Measurements from ENCODE around the gene ACY1. TPM values are rescaled to one million over a fixed set of nuclear protein-coding genes. Genes with fewer than 3 reads are reported as not detected.

Gene ACY1
- polyA plus RNA-seq, 1 donor (not counting 4 experiments of a cell fraction or from before 2014, with no cell fraction given), result 71.8 TPM

DNA sequence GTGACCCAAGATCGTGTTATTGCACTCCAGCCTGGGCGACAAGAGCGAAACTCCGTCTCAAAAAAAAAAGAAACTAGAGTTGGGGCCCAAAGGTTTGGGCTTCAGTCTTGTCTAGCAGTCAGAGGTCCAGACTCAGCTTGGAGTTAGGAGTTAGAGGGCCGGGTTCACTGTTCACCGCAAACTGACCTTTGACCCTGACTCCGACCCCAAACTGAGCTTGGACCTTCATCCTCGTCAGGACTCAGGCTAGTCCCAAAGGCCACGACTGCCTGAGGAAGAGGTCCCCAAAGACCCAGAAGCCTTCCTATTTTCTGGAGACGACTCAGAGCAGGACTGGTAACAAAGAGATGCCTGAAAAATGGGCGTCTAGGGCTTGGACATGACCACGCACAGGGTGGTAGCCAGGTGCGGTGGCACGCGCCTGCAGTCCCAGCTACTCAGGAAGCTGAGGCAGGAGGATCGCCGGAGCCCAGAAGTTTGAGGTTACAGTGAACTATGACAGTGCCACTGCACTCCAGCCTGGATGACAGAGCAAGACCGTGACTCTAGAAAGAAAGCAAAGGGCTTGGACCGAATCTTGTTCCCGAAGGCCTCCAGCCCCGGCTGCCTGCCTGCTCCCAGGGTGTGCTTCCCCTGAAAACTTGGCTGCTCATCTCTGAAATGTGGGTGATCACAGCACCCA is 35.1 kb downstream of the ACY1 start:
- Histone ChIP-seq H3K4me2 (ENCODE audit: control insufficient read depth, extremely low read depth, insufficient read depth, low read depth, low read length) (no peak overlapping the region), H3K9me3 (ENCODE audit: control insufficient read depth, low read depth, low read length) (no peaks in the 10 kb centered on the region), H3K27ac (ENCODE audit: control insufficient read depth, insufficient read depth, low read length) (no peak overlapping the region), H3K79me2 (ENCODE audit: control insufficient read depth, insufficient read depth, low read length) (no peaks in the 10 kb centered on the region), H3K9ac (ENCODE audit: control insufficient read depth, extremely low read depth, insufficient read depth, low read length) (no peak overlapping the region), H3K4me1 (ENCODE audit: control insufficient read depth, extremely low read depth, insufficient read depth, low read length) (no peaks in the 10 kb centered on the region), H3K9me1 (ENCODE audit: control insufficient read depth, extremely low read depth, insufficient read depth, low read length) (no peaks in the 10 kb centered on the region), H2AFZ (ENCODE audit: control insufficient read depth, low read length) (no peak overlapping the region), H3K4me3 (ENCODE audit: control insufficient read depth in 2 of 3, extremely low read depth in 1 of 3, insufficient read depth in 2 of 3, low read depth in 1 of 3, low read length in 3 of 3) (no peak overlapping the region), H3K36me3 (ENCODE audit: control insufficient read depth in 2 of 2, extremely low read depth in 1 of 2, insufficient read depth in 2 of 2, low read length in 2 of 2) (no peaks in the 10 kb centered on the region), H3K27me3 (ENCODE audit: control insufficient read depth, extremely low read depth, insufficient read depth, low read length) (no peaks in the 10 kb centered on the region), H4K20me1 (ENCODE audit: control insufficient read depth, extremely low read depth, insufficient read depth, low read length) (no peaks in the 10 kb centered on the region)
- TF ChIP-seq, protein P1, sequence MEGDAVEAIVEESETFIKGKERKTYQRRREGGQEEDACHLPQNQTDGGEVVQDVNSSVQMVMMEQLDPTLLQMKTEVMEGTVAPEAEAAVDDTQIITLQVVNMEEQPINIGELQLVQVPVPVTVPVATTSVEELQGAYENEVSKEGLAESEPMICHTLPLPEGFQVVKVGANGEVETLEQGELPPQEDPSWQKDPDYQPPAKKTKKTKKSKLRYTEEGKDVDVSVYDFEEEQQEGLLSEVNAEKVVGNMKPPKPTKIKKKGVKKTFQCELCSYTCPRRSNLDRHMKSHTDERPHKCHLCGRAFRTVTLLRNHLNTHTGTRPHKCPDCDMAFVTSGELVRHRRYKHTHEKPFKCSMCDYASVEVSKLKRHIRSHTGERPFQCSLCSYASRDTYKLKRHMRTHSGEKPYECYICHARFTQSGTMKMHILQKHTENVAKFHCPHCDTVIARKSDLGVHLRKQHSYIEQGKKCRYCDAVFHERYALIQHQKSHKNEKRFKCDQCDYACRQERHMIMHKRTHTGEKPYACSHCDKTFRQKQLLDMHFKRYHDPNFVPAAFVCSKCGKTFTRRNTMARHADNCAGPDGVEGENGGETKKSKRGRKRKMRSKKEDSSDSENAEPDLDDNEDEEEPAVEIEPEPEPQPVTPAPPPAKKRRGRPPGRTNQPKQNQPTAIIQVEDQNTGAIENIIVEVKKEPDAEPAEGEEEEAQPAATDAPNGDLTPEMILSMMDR (optimal IDR thresholded peaks at IDR 0.05 in 1 of 3, IDR thresholded peaks at IDR 0.05 in 1 of 3, conservative IDR thresholded peaks at IDR 0.05 in 1 of 3; ENCODE audit: extremely low read depth in 1 of 3, insufficient read depth in 2 of 3, low read length in 3 of 3), result no peak
- no peak for TF ChIP-seq EZH2 (IDR thresholded peaks at IDR 0.05; ENCODE audit: low read length)
- DNase-seq (ENCODE audit: low read depth, low spot score), result no peak
- dilution Hi-C loops (cut with MboI; ENCODE audit: extremely low pct_ligation_motif_present, low sequenced_read_pairs), result no loop called here
- FAIRE-seq, result no peak

DNA sequence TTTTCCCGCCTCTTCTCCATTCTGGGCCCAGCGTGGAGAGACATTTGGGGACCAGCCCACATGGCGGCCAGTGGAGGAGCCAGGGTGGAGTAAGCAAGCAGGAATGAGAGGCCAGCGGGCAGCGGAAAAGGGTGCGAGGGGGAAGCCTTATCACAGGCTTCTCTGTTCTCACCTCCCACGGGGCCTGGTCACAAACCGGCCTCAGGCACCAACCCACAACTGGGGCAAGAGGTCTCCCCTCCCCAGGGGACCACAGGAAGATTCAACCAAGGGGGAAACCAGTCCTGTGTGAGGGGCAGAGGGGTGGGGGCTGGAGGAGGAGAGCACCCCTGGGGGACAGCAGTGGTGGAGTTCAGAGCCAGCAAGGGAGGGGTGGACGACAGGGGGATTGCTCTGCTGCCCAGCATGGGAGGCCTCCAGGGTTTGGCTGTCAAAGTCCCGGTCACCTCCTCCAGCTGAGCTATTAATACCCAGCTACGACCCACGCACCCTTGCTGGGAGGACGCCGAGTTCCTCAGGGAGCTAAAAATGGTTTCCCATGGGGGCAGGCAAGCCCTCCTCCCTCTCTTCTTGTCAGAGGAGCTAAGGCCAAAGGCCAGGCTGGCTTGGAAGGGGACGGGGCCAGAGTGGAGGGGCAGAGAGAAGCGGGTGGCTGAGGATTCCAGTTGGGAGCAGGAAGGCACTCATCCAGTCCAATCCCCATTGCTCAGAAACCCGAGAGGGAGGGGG is 36.2 kb downstream of the ACY1 start:
- no peaks in the 10 kb centered on the region for H3K9me1 ChIP-seq (ENCODE audit: control insufficient read depth, extremely low read depth, insufficient read depth, low read length)
- no peaks in the 10 kb centered on the region for H3K4me1 ChIP-seq (ENCODE audit: control insufficient read depth, extremely low read depth, insufficient read depth, low read length)
- no peak overlapping the region for H3K27ac ChIP-seq (ENCODE audit: control insufficient read depth, insufficient read depth, low read length)
- no peak for TF ChIP-seq EZH2 (IDR thresholded peaks at IDR 0.05; ENCODE audit: low read length)
- TF ChIP-seq, protein P1 (optimal IDR thresholded peaks at IDR 0.05 in 1 of 3, IDR thresholded peaks at IDR 0.05 in 1 of 3, conservative IDR thresholded peaks at IDR 0.05 in 1 of 3; ENCODE audit: extremely low read depth in 1 of 3, insufficient read depth in 2 of 3, low read length in 3 of 3), result no peak
- no peak overlapping the region for H2AFZ ChIP-seq (ENCODE audit: control insufficient read depth, low read length)
- H3K9ac ChIP-seq (ENCODE audit: control insufficient read depth, extremely low read depth, insufficient read depth, low read length), result no peak overlapping the region
- H3K4me3 ChIP-seq (ENCODE audit: control insufficient read depth in 2 of 3, extremely low read depth in 1 of 3, insufficient read depth in 2 of 3, low read depth in 1 of 3, low read length in 3 of 3), result no peak overlapping the region
- dilution Hi-C loops (cut with MboI; ENCODE audit: extremely low pct_ligation_motif_present, low sequenced_read_pairs), result no loop called here
- no peak overlapping the region for H3K4me2 ChIP-seq (ENCODE audit: control insufficient read depth, extremely low read depth, insufficient read depth, low read depth, low read length)
- H3K79me2 ChIP-seq (ENCODE audit: control insufficient read depth, insufficient read depth, low read length), result no peaks in the 10 kb centered on the region
- H3K9me3 ChIP-seq (ENCODE audit: control insufficient read depth, low read depth, low read length), result no peaks in the 10 kb centered on the region
- DNase-seq (ENCODE audit: low read depth, low spot score) (no peak), FAIRE-seq (no peak)
- no peaks in the 10 kb centered on the region for H4K20me1 ChIP-seq (ENCODE audit: control insufficient read depth, extremely low read depth, insufficient read depth, low read length)
- H3K36me3 ChIP-seq (ENCODE audit: control insufficient read depth in 2 of 2, extremely low read depth in 1 of 2, insufficient read depth in 2 of 2, low read length in 2 of 2), result no peaks in the 10 kb centered on the region
- H3K27me3 ChIP-seq (ENCODE audit: control insufficient read depth, extremely low read depth, insufficient read depth, low read length), result no peaks in the 10 kb centered on the region
